NCI-H1436 treated with DMSO at 0.1 percent for 48 hours (cell line): ENCODE measurements around the gene MIGA1.
"Not testable (repeated sequence)": the region's sequence is repeated elsewhere in the genome, so short reads cannot be mapped to it uniquely, and the experiment has no call there.

Experiments
- DNase-seq: peaks from one replicate; lab custom pipeline; 2025; lab: John Stamatoyannopoulos, UW

Gene MIGA1, protein sequence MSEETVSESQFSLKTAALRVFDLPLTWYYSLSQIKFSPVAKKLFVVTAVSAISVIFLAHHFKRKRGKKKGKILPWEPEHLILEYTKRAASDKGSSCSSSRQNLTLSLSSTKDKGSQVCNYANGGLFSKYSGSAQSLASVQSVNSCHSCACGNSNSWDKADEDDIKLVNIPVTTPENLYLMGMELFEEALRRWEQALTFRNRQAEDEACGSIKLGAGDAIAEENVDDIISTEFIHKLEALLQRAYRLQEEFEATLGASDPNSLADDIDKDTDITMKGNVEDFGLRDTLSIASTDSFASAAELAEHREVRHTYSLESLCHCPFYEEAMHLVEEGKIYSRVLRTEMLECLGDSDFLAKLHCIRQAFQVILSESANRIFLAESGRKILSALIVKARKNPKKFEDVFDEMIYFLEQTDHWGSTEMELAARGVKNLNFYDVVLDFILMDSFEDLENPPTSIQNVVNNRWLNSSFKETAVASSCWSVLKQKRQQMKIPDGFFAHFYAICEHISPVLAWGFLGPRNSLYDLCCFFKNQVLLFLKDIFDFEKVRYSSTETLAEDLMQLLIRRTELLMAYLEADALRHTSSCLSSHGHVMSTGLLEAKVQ

DNA sequence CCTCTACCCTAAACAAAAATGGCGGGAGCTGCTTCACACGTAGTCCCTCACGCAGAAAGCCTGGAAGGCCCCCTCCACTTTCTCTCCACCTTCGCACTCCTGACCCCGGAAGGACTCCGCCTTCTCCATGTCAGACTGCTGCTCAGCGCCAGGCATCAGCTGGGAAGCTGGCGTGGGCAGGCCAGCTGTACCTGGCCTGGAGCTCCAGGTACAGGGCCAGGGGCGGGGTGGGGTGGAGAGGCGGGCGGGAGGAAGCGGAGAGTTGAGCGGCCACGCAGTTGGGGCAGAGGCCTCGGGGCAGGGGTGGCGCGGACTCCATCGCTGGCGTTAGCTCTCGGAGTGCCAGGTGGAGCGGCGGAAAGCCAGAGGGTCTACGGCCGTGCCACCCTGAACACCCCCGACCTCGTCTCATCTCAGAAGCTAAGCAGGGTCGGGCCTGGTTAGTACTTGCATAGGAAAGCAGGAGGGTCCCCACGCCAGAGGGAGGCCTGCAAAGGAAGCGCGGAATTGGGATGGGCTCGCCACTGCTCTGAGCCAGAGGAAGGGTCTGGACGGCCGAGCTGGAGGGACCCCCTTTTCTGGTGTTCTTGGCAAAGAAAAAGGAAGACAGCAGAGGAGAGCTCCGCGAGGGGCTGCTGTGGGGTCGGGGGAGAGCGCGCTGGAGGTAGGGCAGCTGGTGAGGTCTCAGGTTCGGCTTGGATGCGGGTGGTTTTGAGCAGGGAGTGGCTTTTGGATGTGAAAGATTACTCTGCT is at the start of gene MIGA1:
TSS of gene MIGA1 (plus strand) at position 121 of the 753 bp plus-strand sequence. CDS start 3,604 bp downstream, outside the sequence.
- DNase-seq: peak; percentile 34

DNA sequence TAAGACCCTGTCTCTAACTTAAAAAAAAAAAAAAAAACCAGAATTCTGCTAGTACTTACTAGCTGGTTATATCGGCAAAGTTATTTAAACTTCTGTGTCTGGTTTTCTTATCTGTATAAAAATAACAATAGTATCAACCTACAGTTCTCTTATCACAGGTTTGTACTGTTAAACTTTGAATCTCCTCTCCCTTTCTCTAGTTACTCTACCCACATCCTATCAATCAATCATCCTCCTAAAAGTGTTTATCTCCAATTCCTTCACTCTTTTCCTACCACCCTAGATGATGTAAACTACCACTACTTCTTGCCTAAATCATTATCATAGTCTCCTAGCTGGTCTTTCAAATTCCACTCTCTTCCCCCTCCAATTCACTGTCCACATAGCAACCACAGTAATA is 47.4 kb upstream of the MIGA1 start:
- DNase-seq: no peak

DNA sequence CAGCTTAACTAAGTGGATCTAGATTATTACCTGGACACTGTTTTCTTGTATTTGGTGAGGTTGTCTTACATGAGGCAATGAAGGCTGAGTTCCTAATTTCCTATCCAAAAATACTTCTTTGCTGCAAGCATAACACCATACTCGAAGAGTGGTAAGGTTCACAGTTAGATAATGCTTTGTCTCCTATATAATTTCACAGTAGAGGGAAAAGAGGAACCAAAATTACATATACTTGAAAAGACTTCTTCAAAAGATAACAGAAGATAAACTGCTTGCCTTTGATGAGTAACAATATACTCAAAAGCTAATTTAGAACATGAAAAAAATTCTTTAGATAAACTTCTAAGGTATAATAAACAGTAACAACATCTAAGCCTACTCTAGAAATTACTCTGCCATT is 40.2 kb upstream of the MIGA1 start:
- DNase-seq: no peak

DNA sequence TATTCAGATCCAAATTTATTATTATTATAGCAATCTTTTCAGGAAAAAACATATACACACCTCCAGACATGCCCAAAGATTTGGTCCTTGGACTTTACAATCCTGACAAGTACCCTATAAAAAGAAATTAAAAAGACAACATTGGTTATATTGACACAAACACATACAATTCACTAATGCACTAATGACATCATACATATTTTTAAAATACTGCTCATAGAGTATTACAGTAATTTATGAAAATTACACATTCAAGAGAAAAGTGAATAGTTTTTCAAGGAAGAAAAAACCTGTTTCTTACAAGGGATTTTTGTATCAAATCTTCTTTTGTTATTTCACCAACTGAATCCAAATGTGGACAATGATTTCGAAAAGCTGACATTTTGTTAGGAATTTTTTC is 38.1 kb upstream of the MIGA1 start:
- DNase-seq: no peak

DNA sequence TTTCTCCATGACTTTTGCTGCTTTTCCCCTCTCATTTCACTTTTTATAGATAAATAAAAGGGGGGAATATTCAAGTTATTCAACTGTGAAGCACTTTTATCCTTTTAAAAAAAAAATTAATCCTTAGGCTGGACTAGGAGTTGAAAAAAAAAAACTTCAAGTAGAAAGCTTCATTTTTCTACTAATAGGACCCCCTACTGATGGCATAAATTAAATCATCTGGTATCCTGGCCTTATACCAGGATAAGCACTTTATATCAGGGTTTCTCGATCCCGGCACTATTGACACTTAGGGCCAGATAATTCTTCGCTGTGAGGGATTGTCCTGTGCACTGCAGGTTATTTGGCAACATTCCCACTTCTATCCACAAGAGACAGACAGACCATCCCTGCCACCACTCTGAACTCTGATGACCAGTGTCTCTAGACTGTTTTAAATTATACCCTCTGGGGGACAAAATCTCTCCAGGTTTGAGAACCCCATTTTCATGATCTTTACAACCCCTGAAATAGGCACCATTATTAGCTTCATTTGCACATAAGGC is 37.4 kb upstream of the MIGA1 start:
- DNase-seq: no peak

DNA sequence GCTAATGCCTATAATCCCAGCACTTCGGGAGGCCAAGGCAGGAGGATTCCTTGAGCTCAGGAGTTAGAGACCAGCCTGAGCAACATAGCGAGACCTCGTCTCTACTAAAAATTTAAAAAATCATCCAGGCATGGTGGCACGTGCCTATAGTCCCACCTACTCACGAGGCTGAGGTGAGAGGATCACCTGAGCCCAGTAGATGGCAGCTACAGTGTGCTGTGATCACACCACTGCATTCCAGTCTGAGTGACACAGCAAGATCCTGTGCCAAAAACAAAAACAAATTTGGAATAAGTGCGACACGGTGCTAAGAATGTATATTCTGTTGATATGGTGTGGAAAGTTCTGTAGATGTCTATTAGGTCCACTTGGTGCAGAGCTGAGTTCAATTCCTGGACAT is 34.9 kb upstream of the MIGA1 start:
- no peak for DNase-seq

DNA sequence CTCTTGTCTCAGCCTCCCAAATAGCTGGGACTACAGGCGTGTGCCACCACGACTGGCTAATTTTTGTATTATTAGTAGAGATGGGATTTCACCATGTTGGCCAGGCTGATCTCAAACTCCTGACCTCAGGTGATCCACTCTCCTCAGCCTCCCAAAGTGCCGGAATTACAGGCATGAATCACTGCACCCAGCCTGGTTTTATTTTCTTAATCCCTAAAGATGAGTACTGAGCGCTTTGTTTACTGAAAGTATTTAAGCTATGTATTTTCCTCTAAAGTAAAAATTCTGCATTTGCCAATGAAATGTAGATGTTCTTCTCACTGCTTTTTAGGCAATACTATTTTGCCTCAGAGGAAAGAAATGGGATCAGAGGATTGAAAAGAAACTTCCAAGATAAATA is 30.0 kb upstream of the MIGA1 start:
- DNase-seq: not testable (repeated sequence)

DNA sequence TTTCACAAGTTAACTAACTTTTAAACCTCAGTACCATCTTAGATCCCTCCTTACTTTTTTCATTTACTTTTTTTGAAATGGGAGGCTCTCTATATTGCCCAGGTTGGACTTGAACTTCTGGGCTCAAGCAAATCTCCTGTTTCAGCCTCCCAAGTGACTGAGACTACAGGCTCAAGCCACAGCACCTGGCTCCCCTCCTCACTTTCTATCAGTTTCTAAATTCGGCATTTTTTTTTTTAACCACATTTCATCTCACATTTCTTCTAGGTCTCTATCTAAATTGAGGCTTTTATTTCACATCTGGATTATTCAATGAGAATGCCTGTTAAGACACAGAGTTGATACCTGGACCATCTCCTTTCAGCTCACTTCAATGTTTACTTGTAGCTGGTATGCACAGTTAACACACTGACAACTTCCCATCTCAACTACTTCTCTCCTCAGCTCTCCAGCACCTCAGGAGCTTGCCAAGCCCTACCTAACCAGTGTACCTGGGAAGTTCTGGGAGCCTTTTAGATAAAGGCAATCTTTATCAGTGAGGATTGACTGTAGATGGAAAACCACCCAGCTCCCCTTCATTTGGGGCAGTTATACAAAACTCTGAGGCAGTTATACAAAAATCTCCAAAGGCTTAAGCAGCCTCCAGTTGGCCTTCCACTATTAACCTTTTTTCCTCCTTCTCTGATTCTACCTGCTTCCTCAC is 23.2 kb upstream of the MIGA1 start:
- DNase-seq: no peak

DNA sequence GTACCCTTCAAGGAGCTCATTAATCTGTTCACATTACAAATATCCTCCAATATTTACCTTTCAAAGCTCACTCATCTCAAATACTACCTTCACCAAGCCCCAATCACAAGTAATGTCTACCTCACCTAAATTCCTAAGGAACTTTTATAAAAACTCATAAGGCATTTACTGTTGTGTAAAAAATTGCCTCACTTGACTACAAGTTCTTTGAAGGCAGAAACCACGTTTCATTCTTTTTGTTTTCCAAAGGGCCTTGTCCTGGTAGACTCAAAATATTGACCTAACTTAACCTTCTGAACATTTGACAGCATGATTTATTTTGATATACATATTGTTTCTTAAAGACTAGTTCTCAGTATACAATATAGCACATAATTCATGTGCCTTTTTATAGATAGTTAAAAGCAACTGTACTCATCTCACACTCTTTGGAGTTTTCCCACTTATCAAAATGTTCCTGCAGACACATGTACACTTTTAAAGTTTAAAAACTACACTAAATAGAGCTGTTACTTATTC is 22.3 kb upstream of the MIGA1 start:
- no peak for DNase-seq

DNA sequence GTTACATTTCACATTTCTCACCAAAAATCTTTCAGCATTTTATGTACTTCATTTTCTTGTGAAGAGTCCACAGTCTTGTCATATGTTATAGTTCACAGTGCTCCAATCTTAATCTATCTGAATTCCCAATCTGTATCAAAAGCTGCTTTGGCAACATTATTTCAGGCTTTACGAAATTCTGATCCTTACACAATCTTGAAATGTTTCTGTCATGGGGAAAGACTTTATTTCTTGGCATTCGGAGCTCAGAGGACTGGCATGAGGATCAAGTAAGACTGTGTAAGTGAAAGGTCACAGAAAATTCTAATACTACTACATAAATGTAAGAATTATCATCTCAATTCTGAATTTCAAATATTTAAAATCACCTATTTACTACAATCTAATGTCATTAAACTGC is 21.8 kb upstream of the MIGA1 start:
- no peak for DNase-seq

DNA sequence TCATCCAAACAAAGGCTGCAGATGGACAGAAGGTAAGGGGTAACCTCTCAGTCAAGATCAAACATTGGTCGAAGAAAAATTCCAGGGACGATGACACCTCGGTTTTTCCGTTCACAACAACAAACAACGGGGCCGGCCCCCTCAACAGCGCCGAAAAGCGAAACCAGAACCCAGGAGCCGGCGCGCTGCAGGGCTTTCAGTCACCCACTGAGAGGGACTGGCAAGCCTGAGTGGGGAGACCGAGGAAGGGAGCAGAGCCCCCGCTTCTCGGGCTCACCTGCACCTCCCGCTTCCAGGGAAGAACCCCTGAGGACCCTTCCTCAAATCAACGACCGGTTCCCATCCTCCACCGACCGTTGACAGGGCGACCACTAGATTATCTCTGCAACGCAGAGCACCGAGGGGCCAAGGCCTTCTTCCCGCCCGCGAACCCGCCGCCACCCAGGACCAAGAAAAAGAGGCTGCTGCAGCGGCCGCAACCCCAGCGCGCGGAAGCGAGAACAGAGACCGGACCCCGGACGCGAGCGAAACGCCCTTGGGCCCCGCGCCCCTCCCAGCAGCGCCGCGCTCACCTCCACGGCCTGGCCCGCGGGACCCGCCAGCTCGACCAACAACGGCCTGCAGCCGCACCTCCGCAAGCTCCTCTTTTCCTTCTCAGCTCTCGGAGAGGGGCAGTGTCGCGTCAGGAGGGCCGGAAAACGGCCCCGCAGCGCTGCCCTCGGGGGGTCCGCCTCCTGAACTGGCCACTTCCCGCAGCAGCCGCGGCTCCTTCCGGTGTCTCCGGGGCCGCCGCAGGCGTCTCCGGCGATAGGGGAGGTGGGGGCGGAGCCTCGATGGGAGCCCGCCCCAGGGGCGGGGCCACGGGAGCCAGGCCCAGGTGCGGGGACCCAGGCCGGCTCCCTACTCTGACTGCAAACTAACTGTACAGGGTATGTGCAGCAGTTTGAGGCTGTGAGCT is 20.1 kb upstream of the MIGA1 start, which contains the start of gene USP33:
TSS of gene USP33 (minus strand) at position 782 of the 958 bp plus-strand sequence. CDS start 18,155 bp downstream, outside the sequence.
- DNase-seq: no peak

DNA sequence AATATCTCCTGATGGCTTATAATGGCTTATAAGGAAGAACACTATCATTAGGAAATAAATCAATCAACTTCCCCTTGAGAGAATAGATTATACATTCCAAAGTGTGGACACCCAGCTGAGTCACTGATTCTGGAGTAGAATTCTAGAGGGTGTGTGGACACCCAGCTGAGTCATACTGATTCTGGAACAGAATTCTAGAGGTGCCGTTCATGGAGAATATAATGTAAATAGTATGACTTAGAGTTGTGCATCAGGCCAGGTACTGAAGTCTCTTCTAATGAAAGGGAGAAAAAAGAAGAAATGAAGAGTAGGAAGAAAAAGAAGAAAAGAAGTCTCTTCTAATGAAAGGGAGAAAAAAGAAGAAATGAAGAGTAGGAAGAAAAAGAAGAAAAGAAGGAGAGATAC is 17.4 kb upstream of the MIGA1 start:
- no peak for DNase-seq

DNA sequence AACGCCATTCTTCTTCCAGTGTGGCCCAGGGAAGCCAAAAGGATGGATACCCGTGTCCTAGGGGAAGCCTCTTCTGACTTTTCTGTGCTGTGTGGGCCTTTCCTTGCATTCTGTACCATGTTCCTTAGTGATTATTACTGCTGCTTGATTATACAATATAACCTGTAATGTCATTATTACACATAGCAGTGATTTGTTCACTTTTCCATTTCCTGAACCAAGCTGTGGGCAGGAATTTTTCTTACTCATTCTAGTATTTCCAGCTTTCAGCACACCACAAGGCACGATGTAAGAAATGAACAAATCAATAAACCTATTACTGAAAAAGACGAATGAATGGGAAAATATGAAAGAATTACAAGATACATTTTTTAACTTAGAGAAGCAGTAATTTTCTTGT is 11.4 kb upstream of the MIGA1 start:
- no peak for DNase-seq

DNA sequence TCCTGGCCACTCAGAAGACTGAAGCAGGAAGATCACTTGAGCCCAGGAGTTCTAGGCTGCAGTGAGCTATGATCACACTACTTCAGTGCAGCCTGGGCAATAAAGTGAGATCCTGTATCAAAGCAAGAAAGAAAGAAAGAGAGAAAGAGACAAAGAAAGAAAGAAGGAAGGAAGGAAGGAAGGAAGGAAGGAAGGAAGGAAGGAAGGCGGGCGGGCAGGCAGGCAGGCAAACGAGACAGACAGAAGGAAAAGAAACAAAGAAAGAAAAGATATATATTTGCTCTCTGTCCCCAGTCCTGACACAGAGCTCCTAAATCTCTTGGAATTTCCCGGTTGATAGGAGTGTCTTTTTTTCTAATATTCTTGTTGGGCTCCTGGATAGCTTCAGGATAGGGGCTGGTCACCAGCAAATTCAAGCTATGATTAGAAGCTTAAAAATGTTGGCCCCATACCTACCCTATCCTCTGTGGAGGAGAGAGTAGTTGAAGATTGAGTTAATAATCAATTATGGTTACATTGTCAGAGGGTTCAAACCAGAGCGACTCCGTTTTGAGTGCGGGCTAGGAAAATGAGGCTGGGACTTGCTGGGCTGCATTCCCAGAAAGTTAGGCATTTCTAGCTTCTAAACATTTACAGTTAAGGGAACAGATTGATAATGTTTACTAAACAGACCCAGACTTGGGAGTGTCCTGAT is 3.3 kb upstream of the MIGA1 start:
- no peak for DNase-seq

DNA sequence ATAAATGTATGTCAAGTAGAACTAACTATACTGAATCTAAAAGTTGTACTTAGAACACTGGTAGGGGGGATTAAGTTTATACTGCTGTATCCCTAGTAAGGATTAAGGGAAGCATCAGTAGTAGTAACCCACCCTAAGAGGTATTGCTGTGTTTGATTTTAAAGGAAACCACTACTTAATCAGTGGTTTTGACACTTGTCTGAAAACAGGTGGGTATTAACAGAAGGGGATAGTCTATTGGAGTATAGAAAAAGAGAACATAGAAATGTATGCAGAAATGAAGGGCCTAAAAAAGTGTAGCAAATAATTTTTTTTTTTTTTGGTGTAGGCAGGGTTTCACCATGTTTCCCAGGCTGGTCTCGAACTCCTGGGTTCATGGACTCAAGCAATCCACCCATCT is 2.2 kb downstream of the MIGA1 start:
- DNase-seq: no peak

DNA sequence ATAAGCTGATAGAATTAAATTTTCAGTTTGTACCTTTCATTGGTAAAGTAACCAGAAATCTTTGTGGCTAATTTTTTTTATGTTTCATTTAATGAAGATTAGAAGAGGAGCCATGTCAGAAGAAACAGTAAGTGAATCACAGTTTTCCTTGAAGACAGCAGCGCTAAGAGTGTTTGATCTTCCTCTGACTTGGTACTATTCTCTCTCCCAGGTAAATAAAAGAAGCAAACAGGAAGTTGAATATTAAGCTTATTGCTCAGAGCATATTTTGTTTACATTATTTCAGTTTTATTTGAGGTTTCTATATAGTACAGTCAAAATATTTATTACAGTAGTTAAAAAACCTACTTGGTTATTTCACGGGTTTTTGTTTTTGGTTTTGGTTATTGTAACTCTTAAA is 3.7 kb downstream of the MIGA1 start:
- DNase-seq: no peak

DNA sequence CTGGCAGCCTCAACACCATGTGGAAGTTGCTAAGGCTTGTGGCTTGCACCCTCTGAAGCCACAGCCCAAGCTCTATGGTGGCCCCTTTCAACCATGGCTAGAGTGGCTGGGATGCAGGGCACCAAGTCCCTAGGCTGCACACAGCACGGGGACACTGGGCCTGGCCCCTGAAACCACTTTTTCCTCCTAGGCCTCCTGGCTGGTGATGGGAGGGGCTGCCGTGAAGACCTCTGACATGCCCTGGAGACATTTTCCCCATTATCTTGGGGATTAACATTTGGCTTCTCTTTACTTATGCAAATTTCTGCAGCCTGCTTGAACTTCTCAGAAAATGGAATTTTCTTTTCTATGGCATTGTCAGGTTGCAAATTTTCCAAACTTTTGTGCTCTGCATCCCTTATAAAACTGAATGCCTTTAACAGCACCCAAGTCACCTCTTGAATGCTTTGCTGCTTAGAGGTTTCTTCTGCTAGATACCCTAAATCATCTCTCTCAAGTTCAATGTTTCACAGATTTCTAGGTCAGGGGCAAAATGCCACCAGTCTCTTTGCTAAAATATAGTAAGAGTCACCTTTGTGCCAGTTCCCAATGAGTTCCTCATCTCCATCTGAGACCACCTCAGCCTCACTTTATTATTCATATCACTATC is 6.8 kb downstream of the MIGA1 start:
- DNase-seq: not testable (repeated sequence)

DNA sequence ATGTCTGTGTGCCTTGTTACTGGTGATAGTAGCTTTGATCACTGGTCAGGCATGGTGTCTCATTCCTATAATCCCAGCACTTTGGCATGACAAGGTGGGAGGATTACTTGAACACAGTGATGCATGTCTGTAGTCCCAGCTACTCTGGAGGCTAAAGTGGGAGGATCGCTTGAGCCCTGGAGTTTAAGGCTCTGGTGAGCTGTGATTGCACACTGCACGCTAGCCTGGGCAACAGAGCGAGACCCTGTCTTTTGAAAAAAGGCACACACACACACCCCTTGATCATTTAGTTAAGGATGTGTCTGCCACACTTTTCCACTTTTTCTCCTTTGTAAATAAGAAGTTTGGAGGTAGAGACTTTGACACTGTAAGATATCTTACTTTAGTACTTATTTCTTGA is 15.1 kb downstream of the MIGA1 start:
- no peak for DNase-seq

DNA sequence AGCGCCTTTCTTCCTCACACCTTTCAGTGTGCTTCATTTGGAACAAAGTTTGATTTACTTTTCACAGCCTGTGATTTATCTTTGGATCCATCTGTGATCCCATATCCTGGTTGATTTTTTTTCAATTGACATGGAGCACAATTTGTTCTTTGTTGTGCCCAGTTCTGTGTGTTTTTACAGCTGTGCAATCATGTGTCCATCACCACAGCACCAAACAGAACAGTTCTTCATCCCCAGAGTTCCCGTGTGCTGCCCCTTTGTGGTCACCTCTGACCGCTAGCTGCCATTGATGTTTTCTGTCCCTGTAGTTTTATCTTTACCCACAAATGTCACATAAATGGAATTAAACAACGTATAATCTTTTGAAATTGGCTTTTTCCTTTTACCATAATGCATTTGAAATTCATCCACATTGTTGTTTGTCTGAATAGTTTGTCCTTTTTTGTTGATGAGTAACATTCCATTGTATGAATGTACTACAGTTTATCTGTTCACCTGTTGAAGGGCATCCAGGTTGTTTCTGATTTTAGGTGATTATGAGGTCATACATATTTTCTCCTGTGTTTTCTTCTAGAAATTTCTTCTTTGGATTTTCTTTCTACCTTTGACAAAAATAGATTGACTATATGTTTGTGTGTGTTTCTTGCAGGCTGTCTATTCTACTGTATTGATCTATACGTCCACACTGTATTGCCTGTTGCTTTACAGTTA is 17.4 kb downstream of the MIGA1 start:
- no peak for DNase-seq
